CD14-positive monocyte (primary cell): ENCODE results near the gene CADM1. TPM values are rescaled to one million over a fixed set of nuclear protein-coding genes. Genes with fewer than 3 reads are reported as not detected.
A peak's percentile ranks its signal among the peaks of the same experiment; 100 is the strongest.

ENCODE experiments used
- DNase-seq, 3 donors: peaks; one replicate each; pipeline ENCODE4 v3.0.0-alpha.2; 2011 to 2022
- H2AFZ ChIP-seq: 2 replicates; pipeline ENCODE4 v1.6.0; 2012; ENCODE audit warnings: mild to moderate bottlenecking, low read depth, low read length, inconsistent platforms; ENCODE audit not compliant: insufficient read depth, poor library complexity, severe bottlenecking
- H3K27ac ChIP-seq, 2 donors: 1 replicate in 1 of 2; 2 replicates in 1 of 2; pipeline ENCODE4 v1.5.1; 2012 to 2013; ENCODE audit warnings: low read length in 2 of 2, control low read depth in 1 of 2, inconsistent platforms in 1 of 2, low read depth in 1 of 2, mild to moderate bottlenecking in 1 of 2
- H3K27me3 ChIP-seq, 2 donors: one replicate each; pipeline versions ENCODE4 v1.6.0 to v1.6.1; 2011 to 2013; ENCODE audit warnings: low read length in 2 of 2; ENCODE audit not compliant: control insufficient read depth in 2 of 2, insufficient read depth in 2 of 2
- H3K36me3 ChIP-seq, 2 donors: replicated peaks in 1 of 2; 1 replicate in 1 of 2; 2 replicates in 1 of 2; pipeline versions ENCODE4 v1.5.1 to v1.6.1; 2012 to 2013; ENCODE audit warnings: low read length in 2 of 2, control low read depth in 1 of 2, inconsistent platforms in 1 of 2, mild to moderate bottlenecking in 1 of 2; ENCODE audit not compliant: insufficient read depth in 2 of 2, control insufficient read depth in 1 of 2
- H3K4me1 ChIP-seq, 2 donors: 1 replicate in 1 of 2; 2 replicates in 1 of 2; pipeline versions ENCODE4 v1.5.1 to v1.6.1; 2012 to 2013; ENCODE audit warnings: low read length in 2 of 2, control low read depth in 1 of 2, inconsistent platforms in 1 of 2, mild to moderate bottlenecking in 1 of 2, moderate library complexity in 1 of 2; ENCODE audit not compliant: insufficient read depth in 2 of 2, control insufficient read depth in 1 of 2
- H3K4me2 ChIP-seq: replicated peaks from 2 replicates; pipeline ENCODE3; 2012; ENCODE audit warnings: low read length, moderate library complexity, mild to moderate bottlenecking; ENCODE audit not compliant: poor library complexity, severe bottlenecking; ENCODE audit errors: extremely low read depth
- H3K4me3 ChIP-seq, 3 experiments: fragments of 200-600 bp in 1 of 3; sonication (generic) in 1 of 3; replicated peaks in 1 of 3; 1 replicate in 2 of 3; 2 replicates in 1 of 3; pipeline ENCODE4 v1.5.1; 2011 to 2013; ENCODE audit warnings: low read length in 3 of 3, mild to moderate bottlenecking in 3 of 3, control low read depth in 2 of 3, low read depth in 2 of 3, inconsistent platforms in 1 of 3, moderate library complexity in 1 of 3
- H3K79me2 ChIP-seq: 2 replicates; pipeline ENCODE4 v1.6.0; 2012; ENCODE audit warnings: mild to moderate bottlenecking, control low read depth, inconsistent platforms, low read length, moderate library complexity; ENCODE audit not compliant: insufficient read depth
- H3K9ac ChIP-seq: 2 replicates; pipeline ENCODE4 v1.6.0; 2017; ENCODE audit warnings: low read length, mild to moderate bottlenecking; ENCODE audit not compliant: insufficient read depth, poor library complexity, severe bottlenecking
- H3K9me3 ChIP-seq, 2 donors: replicated peaks in 1 of 2; 1 replicate in 1 of 2; 2 replicates in 1 of 2; pipeline versions ENCODE4 v1.5.1 to v1.6.1; 2012 to 2013; ENCODE audit warnings: low read length in 2 of 2, control low read depth in 1 of 2; ENCODE audit not compliant: control insufficient read depth in 1 of 2, insufficient read depth in 1 of 2
- H4K20me1 ChIP-seq: 2 replicates; pipeline ENCODE4 v1.6.0; 2012; ENCODE audit warnings: mild to moderate bottlenecking, low read length, control low read depth, moderate library complexity; ENCODE audit not compliant: insufficient read depth
- H3K27ac Mint-ChIP-seq, 7 donors: one replicate each; pipeline ENCODE4 v1.8.0; 2020; ENCODE audit warnings: mild to moderate bottlenecking in 7 of 7, mixed read lengths in 7 of 7, moderate library complexity in 6 of 7, inconsistent platforms in 2 of 7
- H3K27me3 Mint-ChIP-seq, 3 donors: one replicate each; pipeline ENCODE4 v1.8.0; 2021 to 2022; ENCODE audit warnings: low read depth in 3 of 3, mild to moderate bottlenecking in 3 of 3, mixed read lengths in 3 of 3, moderate library complexity in 3 of 3, inconsistent platforms in 1 of 3
- H3K36me3 Mint-ChIP-seq, 2 donors: one replicate each; pipeline ENCODE4 v1.8.0; 2020; ENCODE audit warnings: mixed read lengths in 2 of 2, inconsistent platforms in 1 of 2, mild to moderate bottlenecking in 1 of 2
- H3K4me1 Mint-ChIP-seq: one replicate; pipeline ENCODE4 v1.8.0; 2020; ENCODE audit warnings: mild to moderate bottlenecking, mixed read lengths
- H3K4me3 Mint-ChIP-seq, 2 donors: one replicate each; pipeline ENCODE4 v1.8.0; 2020; ENCODE audit warnings: mild to moderate bottlenecking in 2 of 2, mixed read lengths in 2 of 2, moderate library complexity in 1 of 2
- H3K9me3 Mint-ChIP-seq, 7 donors: one replicate each; pipeline ENCODE4 v1.8.0; 2020 to 2022; ENCODE audit warnings: mixed read lengths in 7 of 7, mild to moderate bottlenecking in 6 of 7, moderate library complexity in 6 of 7, inconsistent platforms in 2 of 7
- WGBS: methylation state at CpG from one replicate; pipeline ENCODE4 v1.1.5; 2013; ENCODE audit warnings: missing lambda C conversion rate; ENCODE audit not compliant: insufficient coverage; 5-methylcytosine and 5-hydroxymethylcytosine counted together
- intact Hi-C, 2 donors: fragments of 100-400 bp; cut with micrococcal nuclease; formaldehyde crosslinking; loops; one replicate each; pipeline versions ENCODE4 v1.15.0 to v1.15.1; 2023
- polyA plus RNA-seq, 3 donors: library from polyadenylated mRNA; depleted of rRNA in 1 of 3; unstranded in 2 of 3; stranded (reverse) in 1 of 3; fragments of 300-500 nt in 2 of 3; fragments of >200 nt in 1 of 3; fragmentation: Illumina TruSeq in 2 of 3; gene quantifications; 1 replicate in 2 of 3; 2 replicates in 1 of 3; pipeline ENCODE4 v1.2.3, GENCODE V29; 2012 to 2021
- TF ChIP-seq, protein P1 (sequence below): fragments of 200-600 bp; IDR thresholded peaks from one replicate; pipeline ENCODE4 v1.8.0; 2022; ENCODE audit warnings: antibody characterized with exemption, mild to moderate bottlenecking

Gene CADM1
- polyA plus RNA-seq, 3 donors, result not detected

DNA sequence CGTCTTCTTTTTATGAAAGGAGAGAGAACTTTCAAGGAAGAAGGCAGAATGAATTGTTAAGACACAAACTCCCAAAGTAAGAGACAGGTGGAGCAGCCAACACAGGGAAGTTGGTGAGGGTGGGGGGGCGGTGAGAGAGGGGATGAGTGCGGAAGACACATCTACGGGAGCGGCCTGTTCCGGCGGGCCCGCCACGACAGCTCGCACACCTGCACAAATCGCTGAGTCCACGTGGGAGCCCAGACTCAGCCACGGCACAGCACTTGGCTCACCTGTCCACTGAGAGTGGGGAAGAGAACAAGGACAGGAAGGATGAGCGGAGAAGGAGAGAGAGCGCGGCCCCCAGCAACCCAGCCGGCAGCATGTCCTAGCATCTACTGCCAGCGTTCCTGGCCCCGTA, 331.1 kb downstream of the CADM1 start:
- Mint-ChIP-seq H3K4me1 (no peaks in the 10 kb centered on the region), H3K4me3 (no peak overlapping the region), H3K27ac (no peak overlapping the region), H3K27me3 (peaks cover 0 to 2% (median 0%) of the 10 kb centered on the region in 3 donors), H3K36me3 (no peaks in the 10 kb centered on the region), H3K9me3 (peaks cover 0 to 2% (median 0%) of the 10 kb centered on the region in 7 donors)
- Histone ChIP-seq H3K4me3 (no peak overlapping the region), H3K27me3 (no peaks in the 10 kb centered on the region), H3K9me3 (no peaks in the 10 kb centered on the region), H3K4me2 (no peak overlapping the region), H3K4me1 (no peaks in the 10 kb centered on the region), H3K36me3 (no peaks in the 10 kb centered on the region), H2AFZ (no peak overlapping the region), H3K79me2 (no peaks in the 10 kb centered on the region), H3K27ac (no peak overlapping the region), H3K9ac (no peak overlapping the region), H4K20me1 (no peaks in the 10 kb centered on the region)
- TF ChIP-seq, protein P1, sequence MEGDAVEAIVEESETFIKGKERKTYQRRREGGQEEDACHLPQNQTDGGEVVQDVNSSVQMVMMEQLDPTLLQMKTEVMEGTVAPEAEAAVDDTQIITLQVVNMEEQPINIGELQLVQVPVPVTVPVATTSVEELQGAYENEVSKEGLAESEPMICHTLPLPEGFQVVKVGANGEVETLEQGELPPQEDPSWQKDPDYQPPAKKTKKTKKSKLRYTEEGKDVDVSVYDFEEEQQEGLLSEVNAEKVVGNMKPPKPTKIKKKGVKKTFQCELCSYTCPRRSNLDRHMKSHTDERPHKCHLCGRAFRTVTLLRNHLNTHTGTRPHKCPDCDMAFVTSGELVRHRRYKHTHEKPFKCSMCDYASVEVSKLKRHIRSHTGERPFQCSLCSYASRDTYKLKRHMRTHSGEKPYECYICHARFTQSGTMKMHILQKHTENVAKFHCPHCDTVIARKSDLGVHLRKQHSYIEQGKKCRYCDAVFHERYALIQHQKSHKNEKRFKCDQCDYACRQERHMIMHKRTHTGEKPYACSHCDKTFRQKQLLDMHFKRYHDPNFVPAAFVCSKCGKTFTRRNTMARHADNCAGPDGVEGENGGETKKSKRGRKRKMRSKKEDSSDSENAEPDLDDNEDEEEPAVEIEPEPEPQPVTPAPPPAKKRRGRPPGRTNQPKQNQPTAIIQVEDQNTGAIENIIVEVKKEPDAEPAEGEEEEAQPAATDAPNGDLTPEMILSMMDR, result no peak
- DNase-seq, result no peak
- intact Hi-C loops, result no loop called here
- WGBS, result 86% methylated on average over 12 of the region's 19 CpGs

DNA sequence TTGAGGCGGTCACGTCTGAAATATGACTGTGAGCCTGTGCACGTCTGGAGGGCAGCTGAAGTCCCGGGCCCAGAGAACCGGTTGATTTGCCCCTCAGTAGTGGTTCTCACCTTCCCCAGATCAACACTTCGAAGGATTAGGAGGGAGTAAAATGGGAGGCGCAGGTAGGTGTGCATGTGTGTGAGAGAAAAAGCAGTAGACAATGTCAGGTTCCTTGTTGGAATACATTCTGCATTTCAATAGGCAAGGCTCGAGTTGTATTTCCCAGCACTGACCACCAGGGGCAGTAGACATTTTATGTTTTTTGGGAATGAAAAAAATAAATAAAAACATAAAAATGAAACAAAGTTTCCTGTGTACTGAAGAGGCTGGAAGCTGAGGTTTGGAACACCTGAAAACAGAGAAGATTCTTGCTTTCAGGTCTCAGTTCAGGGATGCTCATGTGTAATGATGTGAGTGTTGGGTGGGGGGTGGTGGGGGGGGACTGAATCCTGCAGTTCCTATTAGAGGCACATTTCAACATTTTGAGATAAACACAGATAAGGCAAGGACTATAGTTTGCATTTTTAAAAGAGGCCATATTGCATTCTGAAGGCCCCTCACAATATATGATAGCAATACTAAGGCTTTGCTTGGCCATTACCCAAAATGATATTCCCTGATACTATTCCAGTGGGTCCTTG, 333.9 kb downstream of the CADM1 start:
- TF ChIP-seq, protein P1, result peak; percentile 66
- H3K36me3 ChIP-seq, result no peaks in the 10 kb centered on the region
- H3K9me3 ChIP-seq, result no peaks in the 10 kb centered on the region
- Mint-ChIP-seq H3K9me3 (peaks cover 0 to 2% (median 0%) of the 10 kb centered on the region in 7 donors), H3K4me3 (no peak overlapping the region), H3K4me1 (no peaks in the 10 kb centered on the region), H3K27ac (no peak overlapping the region), H3K27me3 (peaks cover 0 to 3% (median 2%) of the 10 kb centered on the region in 3 donors), H3K36me3 (no peaks in the 10 kb centered on the region)
- no peaks in the 10 kb centered on the region for H3K27me3 ChIP-seq
- H3K4me3 ChIP-seq, result no peak overlapping the region
- H3K27ac ChIP-seq, result no peak overlapping the region
- no peaks in the 10 kb centered on the region for H3K4me1 ChIP-seq
- no peak overlapping the region for H2AFZ ChIP-seq
- no peak overlapping the region for H3K4me2 ChIP-seq
- no peaks in the 10 kb centered on the region for H4K20me1 ChIP-seq
- no peak for DNase-seq
- H3K79me2 ChIP-seq, result no peaks in the 10 kb centered on the region
- no peak overlapping the region for H3K9ac ChIP-seq
- WGBS, result no CpG with 5 or more reads among the region's 8 CpGs
- intact Hi-C loops, result no loop called here
